Activated CD8-positive, alpha-beta memory T cell treated with anti-CD3 and anti-CD28 coated beads, Interleukin-2, amount 50 U/mL, for 4 hours (primary cell): ENCODE measurements around the gene KCNAB1.
A peak's percentile ranks its signal among the peaks of the same experiment; 100 is the strongest.

Source experiments
- DNase-seq: peaks from one replicate; pipeline ENCODE4 v3.0.0-alpha.2; 2020

KCNAB1 gene

GRCh38 chr3:156140001-156140595 lies 19.7 kb downstream of the KCNAB1 start:
- no peak for DNase-seq

DNA sequence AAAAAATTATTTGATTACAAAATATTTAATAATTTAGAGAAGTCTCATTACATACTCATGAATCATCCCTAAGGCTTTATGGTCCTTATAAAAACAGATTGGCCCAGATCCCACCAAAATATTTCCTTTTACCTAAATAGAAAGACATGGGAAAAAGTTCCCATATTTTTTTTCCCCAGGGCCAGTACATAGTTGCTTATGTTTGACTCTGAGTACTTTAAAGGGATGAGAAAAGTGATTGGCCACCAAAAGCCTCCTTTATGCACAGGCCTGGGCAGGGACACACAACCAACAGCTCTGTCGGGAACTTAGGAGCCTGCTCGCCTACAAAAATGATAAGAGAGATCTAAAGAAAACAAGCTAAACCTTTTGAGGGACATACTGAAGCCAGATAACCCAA lies 22.3 kb downstream of the KCNAB1 start:
- DNase-seq: no peak

DNA sequence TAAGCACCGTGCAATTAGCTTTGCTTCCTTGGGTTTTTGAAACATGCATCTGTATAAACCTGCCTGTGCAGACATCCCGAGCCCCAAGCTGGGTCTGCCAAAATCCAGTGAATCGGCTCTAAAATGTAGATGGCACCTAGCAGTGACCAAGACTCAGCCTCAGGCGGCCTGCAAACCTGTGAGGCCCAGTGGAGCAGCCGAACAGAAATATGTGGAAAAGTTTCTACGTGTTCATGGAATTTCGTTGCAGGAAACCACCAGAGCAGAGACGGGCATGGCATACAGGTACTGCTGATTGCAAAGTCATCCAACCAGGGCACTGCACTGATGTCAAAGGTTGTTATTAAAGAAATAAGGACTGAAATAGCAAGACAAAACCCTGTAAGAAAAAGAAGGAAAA lies 22.8 kb downstream of the KCNAB1 start:
- no peak for DNase-seq

- no peak for DNase-seq
Observed at GRCh38 chr3:156144060-156144459, 23.7 kb downstream of the KCNAB1 start.

DNA sequence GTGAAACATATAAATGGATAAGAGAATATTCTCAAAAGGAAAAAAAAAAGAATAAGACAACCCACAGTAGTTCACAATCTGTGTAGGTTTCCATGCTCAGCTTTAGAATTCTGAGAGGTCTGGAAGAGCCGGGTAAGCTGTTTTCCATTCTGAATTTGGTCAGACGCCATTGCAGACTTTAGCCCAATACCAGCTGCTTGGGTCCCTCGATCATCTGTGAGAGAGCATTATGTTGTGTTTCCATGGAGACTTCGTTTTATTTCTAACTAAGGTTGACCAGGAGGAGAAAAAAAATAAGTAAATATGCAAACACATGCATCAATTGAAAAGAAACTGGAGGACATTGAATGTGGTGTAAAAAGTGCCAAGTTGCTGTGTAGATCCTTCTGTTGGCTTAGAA lies 25.5 kb downstream of the KCNAB1 start:
- no peak for DNase-seq

DNA sequence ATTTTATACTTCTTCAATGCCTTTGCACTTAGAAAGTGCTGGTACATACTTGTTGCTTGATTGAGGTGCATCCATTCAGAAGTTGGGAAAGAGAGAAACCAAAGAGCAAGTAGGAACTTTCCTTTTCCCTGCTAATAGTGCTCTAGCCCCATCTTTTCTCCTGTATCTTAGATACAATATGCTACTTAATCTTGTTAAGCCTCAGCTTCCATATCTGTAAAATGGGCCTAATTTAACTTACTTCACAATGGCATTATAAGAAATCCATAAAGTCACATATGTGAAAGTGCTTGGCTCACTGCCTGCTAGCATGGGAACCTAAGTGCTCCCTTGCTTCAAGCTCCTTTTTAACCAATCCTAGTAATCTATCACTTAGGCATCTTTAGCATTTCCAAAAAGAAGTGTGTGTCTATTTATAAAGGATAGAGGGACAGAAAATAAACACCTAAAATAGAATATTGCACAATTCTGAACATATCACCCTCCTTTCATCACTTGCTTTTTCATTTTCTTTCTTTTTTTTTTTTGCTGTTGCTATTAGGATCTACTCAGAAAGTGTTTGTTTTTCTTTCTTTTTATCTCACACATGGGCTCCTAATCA lies 28.1 kb downstream of the KCNAB1 start:
- no peak for DNase-seq

DNA sequence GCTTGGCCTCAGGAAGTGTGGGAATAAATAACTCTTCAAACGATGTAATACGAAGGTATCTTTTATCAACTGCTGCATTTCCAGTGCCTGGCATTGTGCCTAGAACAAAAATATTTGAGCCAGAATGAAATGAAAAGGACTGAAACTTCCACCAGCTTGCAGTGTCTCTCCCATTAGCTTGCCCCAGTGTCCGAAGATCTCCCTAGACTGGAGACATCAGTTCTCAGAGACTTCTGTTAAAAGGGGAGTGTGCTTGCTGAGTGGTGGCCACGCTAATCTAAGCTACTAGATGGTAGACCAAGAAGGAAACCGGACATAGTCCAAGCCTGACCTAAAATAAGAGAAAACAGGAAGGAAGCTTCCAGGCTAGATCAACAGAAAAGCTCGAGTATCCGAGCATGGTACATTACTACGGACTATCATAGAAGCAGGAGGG lies 28.6 kb downstream of the KCNAB1 start:
- DNase-seq: no peak

GRCh38 chr3:156149876-156150275 lies 29.5 kb downstream of the KCNAB1 start:
- no peak for DNase-seq

GRCh38 chr3:156150434-156151066 lies 30.2 kb downstream of the KCNAB1 start:
- DNase-seq: peak; percentile 28

- peak; percentile 51 for DNase-seq
Observed at GRCh38 chr3:156151824-156152428, 31.5 kb downstream of the KCNAB1 start.

DNA sequence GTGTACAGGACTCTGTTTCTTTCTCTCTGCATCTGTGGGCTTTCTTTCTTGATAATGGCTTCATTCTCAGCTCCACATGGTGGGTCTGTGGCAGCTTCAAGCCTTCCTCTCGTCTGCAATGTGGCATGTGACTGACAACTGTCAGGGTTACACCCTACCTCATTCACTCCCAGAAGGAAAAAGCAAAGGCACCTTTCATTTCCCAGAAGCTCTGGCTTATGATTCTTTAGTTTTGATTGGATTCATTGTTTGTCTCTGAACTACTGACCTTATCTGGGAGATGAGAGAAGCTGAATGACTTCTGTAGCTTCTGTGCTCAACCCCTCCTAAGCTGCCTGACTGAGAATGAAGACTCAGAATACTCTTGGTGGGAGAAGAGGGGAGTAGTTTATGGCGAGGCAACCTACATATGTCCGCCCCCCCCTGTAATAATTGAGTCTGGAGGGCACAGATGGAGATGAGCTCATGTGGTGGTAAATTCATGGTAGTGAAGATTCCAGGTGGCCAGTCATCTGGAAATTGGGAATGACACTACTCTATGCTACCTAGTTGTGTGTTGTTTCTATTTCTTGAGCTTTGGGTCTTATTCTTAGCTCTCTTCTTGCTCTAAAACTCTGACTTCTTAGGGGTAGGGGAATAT lies 38.4 kb downstream of the KCNAB1 start:
- DNase-seq: no peak

GRCh38 chr3:156160647-156161046 lies 40.3 kb downstream of the KCNAB1 start:
- DNase-seq: no peak

- peak; percentile 24 for DNase-seq
Observed at GRCh38 chr3:156161172-156161571, 40.8 kb downstream of the KCNAB1 start.

DNA sequence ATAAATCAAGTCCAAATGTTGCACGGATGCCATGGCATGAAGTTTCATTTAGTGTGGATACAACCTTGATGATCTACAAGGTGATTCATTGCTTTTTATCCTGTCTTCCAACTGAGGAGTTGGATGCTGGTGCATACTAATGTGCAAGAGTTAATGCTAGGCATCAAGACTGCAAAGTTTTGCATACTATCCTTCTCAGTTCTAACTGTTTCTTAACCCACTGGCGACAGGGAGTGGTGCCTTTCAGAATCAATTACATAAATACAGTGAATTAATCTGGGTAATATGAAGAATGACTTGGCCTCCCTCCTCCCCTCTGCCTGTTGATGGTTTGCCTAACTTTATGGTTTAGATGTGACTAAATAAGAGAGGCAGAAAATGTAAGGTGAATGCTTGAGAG lies 43.5 kb downstream of the KCNAB1 start:
- DNase-seq: no peak

- no peak for DNase-seq
Observed at GRCh38 chr3:156166808-156167207, 46.4 kb downstream of the KCNAB1 start.

DNA sequence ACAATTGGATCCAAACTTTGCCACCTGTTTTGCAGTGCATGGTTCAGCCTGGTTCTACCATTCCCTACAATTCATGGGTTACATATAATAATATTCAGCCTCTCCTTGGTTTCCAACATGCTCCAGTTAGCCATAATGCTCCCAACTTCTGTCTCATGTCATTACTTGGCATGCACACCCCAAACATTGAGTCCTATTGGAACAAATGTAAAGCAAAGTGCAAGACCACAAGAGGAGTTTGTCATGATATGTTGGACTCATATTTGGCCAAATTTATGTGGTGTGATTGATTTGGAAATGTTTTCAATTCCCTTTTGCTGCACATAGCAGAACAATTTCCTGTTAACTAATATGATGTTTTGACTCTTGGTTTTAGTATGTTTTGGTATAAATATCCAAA lies 50.2 kb downstream of the KCNAB1 start:
- no peak for DNase-seq

GRCh38 chr3:156171281-156172267 lies 51.2 kb downstream of the KCNAB1 start:
- no peak for DNase-seq

DNA sequence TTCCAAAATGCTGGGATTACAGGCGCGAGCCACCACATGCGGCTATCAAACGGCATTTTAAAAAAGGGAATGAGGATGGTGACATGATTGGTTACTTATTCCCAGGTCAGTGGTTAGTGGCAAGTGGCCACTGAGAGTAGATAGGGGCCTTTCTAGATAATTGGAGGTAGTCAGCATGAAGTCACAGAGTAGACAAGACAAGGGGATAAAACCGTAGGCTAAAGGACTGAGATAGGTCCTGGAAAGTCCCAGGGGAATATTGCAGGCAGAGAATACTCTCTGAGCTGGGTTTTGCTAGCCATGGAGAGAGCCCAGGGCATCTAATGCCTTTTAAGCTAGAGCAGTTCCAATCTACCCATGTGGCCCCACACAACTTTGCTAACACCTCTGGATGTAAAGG lies 52.2 kb downstream of the KCNAB1 start:
- no peak for DNase-seq

GRCh38 chr3:156174229-156174847 lies 54.0 kb downstream of the KCNAB1 start:
- no peak for DNase-seq

DNA sequence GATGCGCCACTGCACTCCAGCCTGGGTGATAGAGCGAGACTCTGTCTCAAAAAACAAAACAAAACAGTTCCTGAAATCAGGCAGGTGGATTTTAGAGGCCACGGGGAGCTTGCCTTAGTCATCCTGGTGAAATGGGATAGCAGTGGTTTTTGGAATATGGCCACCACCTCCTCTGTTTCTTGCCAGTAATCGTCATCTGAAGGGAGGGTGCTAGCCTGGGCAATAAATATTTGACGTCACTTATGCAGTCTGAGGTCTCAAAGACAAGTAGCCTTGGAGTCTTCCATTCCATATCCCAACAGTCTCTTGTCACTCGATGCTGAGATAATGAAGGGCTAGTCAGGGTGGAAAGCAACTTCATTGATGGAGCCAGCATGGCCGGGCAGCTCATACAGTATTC lies 55.2 kb downstream of the KCNAB1 start:
- no peak for DNase-seq

DNA sequence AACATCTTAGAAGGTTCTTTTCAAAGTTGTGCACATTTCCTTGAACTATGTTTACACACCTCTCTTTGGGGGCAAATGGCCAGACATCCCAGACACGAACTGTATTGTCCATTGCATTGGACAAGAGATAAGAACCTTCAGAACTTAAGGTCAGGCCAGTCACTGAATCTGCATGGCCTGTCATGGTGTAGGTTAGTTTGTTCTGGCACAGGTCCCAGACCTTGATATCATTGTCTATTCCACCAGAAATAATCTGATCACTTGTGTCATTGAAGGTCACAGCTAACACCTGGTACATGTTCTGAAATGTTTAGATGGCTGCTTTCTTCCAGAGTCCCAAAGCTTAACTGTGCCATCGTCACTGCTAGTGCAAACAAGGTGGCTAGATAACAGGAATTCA lies 55.7 kb downstream of the KCNAB1 start:
- no peak for DNase-seq

- DNase-seq: no peak
Observed at GRCh38 chr3:156176629-156177210, 56.3 kb downstream of the KCNAB1 start.
